HG03280 (cell line): Measurements from ENCODE around the gene LGALS3BP.

Experiments used
- ATAC-seq: cut with Tn5 transposase; IDR thresholded peaks from one replicate; pipeline ENCODE4 v1.9.1; 2021; ENCODE audit warnings: mild to moderate bottlenecking, moderate library complexity; ENCODE audit not compliant: unreplicated experiment

The LGALS3BP gene

DNA sequence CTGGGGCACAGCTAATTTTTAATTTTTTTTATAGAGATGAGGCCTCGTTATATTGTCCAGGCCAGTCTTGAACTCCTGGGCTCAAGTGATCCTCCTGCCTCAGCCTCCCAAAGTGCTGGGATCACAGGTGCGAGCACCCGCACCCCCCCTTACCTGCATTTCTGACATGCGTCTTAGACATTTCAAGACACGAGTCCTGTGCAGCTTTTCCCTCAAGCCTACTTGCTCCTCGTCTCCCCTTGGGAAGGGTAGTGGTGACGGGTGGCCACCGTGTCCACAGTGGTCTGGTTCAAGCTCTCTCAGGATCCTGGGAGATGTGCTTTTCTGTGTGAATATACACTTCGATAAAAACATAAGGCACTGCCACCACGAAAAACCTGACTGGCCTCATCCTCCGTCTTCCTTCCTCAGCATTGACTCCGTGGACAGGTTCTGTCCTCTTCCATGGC lies 20.2 kb upstream of the LGALS3BP start:
- ATAC-seq, result no peak

DNA sequence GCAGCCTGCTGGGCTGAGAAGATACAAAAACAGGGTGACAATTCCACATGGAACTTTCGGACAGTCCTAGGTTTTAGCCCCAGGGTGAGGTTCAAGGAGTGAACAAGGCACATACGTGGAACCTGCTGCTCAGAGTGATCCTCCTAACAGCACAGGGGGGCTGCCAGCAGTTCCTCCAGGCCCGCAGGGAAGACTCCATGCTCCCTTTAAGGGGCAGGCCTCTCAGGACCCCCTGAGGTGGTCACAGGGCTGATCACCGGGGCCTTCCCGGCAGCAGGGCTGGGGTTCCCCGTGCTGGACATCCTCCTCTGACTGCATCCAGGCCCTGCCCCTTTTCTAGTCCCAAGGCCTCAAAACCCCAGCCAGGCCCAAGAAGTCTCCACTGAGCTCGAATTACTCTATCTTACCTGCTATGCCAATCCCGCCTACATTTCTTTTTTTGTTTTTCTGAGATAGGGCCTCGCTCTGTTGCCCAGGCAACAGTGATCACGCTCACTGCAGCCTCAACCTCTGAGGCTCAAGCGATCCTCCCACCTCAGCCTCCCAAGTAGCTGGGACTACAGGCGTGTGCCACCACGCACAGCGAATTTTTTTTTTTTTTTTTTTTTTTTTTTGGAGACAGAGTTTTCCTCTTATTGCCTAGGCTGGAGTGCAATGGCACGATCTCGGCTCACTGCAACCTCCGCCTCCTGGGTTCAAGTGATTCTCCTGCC lies 19.5 kb upstream of the LGALS3BP start:
- ATAC-seq, result no peak

DNA sequence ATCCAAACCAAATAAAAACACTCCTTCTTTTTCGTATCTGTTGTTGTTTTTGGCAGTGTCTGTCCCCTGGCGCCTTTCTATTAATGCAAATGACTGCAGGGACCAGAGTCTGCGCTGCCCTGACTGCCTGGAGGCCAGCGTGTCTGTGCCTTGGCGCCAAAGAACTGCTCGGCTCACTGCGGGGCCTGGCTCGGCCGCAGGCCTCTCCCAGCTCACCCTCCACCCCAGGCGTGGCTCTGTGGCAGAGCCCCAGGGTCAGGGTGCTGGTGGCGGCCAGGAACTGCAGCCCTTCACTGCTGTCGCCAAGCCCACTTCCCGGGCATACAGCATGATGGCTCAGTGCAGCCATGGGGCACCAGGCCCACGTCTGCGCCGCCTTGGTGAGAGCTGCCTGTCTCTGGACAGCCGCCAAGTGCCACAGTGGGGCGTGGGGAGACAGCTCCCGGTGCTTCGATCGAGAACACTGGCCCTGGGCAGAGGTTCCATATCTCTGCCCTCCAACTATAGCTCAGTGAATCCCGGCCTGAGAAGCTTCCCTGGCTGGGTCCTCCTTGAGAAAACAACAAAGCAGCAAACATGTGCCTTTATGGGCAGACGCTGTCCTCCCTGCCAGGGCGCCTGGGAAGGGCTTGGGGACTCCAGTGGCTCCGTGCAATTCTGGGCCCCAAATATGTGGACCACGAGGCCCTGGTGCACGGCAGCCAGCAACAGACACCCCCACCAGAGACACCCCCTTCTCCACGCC lies 18.8 kb upstream of the LGALS3BP start:
- ATAC-seq, result no peak

DNA sequence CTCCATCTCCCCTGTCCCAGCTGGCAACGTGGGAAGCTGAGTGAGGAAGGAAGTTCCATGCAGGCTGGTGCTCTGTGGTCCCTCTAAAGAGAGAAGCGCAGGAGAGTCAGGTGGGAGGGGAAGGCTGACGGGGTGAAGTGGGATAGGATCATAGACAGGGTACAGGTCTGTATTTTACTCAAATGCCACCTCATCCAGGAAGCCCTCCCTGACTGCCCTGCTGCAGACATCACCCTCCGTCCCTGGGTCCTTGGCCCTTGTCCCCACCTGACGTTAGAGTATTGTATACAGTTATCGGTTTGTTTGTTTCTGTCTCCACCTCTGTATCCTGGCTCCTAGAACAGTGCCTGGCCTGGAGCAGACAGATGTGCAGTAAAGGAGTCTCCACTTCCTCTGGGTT lies 18.2 kb upstream of the LGALS3BP start:
- no peak for ATAC-seq

DNA sequence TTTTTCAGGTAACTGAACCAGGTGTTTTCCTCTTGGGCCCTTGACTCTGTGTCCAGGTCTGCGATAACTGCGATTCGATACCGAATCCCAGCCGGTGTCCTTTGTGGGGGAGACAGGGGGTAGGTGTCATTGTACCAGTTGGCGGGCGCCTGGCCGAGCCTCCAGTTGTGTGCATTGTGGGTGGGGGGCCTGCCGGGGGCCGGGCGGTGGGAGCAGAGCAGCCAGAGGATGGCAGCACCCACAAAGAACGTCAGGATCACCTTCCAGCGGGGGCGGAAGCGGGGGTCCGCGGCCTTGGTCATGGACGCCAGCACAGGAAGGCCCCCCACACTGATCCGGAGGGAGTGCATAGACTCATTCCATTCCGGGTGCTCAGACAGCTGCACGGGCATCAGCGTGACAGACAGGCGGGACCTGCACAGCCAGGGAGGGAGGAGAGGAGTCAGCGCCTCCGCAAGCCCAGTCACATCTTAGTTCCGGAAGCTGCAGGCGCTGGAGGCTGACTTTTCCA lies 17.6 kb upstream of the LGALS3BP start:
- ATAC-seq, result no peak

DNA sequence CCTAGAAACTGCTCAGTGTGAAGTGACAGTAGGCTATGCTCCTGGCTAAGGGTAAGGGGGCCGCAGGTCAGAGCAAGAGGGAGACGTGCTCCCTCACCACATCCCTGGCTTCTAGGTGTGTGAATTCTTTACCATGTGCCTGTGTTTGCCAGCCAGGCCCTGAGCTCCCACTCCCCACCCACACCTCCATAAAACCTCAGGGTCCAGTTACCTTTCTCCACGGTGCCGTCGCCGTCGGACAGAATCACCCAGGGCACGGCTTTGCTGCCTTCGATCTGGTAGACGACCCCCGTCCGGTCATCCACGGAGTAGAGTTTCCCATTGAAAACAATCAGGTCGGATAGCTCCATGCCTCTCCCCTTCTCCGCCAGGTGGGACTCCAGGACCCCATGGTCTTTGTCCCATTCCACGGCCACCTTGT lies 17.1 kb upstream of the LGALS3BP start:
- no peak for ATAC-seq

DNA sequence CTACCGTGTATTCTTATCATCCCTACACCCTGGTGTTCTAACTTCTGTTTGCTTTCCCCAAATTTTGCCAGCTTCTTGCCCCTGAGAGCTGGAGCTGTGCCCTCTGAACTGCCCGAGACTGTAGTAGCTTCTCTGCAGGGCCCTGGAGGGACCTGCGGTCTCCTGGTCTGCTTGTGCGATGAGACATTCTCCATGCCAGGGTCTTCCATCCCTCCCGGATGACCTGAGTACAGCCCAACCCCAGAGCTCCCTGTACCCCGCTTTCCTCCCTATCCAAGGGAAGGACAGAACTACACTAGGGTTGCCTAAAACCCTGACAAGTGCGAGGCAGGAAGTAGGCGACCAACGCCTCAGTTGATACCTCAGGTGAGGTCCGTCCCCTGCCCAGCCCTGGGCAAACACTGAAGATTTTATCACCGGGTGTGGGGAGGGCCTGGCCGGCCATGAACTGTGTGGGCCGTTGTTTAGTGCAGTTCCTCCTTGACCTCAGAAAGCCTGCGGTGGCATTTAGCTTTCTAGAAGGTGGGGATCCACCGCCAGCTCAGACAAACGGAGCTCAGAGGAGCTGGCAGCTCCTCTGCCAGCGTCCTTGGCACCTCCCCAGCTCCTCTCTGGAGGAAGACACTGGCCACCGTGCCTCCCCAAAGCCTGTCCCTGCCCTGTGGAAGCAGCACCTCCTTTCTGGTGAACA lies 16.2 kb upstream of the LGALS3BP start:
- no peak for ATAC-seq

DNA sequence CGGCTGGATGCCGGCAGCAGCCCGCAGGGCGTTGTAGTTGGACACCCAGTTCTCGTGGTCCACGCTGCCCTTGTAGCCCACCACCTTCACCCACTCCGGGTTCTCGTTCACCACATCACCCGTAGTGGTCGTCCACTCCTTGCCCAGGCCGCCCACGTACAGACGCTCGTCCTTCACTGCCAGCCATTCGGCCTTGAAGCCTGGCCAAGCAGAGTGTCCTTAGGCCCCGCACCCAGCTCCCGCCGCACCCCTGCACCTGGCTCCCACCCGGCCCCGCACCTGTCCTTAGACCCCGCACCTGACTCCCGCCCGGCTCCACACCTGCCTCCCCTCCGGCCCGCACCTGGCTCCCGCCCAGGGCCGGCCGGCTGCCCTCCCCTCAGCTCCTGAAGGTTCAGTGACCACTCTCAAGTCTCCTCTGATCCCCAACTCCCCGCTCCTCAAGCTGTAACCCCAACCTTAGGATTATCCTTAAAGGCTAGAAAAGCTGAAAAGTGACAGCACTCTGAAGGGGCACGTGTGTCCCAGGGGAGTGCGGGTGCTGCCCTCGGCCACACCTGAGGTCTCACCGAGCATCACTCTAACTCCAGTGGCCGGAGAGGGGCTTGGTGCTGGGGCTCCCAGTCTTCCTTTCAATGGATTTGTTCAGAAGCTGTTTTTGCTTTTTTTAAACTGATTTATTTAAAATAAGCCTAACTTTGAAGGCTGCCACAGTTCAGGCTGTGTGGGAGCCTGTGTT lies 15.5 kb upstream of the LGALS3BP start:
- no peak for ATAC-seq

DNA sequence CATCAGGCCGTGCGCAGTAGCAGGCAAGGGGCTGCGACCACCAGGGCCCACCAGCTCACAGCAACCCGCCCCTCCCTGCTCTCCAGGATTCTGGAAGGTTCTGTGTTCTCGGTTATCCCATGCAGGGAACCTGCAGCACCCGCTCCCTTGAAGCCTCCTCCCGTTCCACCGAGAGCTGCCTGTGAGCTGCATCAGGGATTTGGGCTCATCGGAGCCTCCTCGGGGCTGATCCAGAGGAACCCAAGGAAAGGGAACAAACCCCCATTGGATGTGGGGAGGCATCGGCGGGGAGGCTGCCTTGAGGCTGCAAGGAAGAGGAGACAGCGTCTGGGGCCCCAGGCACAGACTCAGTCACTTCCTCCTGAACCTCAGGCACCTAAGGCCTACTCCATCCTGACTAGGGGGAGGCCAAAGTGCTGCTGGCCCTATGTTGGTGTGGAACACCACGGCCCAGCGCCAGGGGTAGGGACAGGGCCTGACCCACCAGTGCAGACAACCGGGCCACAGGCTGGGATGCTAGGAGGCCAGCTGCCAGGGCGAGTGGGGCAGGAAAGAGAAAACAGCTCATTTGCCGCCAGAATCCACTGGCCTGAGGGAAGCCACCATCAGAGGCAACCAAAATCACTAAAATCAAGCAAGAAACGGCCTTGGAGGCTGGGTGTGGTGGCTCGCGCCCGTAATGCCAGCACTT lies 14.4 kb upstream of the LGALS3BP start:
- ATAC-seq, result no peak

DNA sequence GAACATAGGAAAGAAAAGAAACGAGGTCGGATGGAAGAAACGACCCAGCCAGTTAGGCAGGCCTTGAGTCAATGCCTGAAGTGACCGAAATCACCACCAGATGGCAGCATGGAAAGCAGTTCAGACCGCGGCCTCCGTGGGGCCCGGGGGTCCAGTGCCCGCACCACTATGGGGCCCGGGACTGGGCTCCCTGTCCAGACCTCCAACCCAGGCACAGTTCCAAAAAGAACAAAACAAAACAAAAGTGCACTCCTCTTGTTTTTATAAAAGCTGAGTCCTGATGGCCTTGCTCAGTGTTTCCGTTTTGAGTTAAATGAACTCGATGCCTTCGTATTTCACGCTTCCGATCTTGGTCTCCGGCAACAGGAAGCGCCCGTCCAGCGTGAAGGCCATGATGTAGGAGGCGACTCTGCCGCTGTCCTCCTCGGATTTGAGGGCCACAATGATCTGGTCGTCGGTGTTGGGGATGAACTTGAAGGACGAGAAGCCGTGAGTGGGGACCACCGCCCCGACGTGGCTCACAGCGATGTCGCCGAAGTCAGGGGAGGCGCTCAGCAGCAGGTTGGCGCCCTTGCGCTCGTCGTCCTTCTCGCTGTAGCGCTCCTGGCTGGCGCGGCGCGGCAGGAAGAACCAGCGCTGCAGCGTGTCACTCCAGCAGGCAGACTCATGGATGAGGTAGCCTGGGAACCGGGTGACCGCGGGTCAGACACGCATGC lies 13.7 kb upstream of the LGALS3BP start:
- no peak for ATAC-seq

DNA sequence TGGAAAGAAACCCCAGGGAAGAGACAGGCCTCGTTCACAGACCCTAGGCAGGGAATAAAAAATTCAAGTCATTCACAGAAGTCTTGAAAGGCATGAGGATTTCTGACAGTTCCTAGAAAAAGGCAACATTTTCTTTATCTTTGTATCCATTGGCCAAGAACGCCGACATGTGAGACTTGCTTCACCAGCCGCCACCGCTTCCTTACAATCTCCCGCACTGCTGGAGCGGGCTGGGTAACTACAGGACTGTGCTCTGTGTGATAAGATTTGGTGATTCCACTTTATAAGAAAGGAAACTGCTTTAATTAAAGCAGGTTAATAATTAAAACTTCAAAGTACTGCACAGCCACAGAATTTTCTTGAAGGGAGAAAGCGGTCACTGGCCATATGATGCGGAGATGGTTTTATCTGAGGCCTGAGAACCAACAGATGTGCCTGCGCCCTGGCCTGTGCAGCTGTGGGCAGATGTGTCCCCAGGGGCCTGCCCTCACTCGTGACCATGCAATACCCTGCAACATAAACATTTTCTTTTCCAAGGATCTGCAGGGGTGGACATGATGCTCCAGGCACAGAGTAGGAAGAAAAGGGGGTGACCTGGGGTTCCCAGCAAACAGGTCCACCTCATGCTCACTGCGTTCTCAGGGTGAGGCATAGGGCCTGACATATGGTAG lies 13.0 kb upstream of the LGALS3BP start:
- ATAC-seq, result no peak

DNA sequence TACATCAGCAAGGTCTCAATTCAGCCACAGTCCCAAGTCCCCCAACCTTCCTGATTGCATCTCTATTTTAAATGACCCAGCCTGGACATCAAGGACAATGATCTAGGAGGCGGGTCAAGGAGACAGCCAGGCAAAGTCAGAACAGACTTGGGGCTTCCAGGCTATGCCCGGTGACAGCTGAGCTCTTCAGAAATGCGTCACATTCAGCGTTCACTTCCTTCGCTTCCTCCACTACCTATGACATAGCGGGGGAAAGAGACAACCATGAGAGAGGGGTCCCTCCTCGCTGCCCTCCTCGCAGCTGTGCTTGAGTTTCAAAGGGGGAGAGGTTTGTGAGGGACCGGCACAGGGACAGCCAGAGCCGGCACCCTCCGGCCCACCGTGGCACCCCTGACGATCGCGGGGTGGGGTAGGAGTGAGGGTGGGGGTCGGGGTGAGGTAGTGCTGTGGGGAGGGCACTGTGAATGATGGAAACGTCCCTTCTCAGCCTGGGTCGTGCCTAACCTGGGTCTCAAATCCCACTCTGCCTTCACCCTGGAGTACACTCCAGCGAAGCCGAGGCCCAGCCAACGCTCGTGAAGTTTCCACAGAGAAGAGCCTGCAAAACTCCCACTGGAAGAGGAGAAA lies 12.3 kb upstream of the LGALS3BP start:
- ATAC-seq, result no peak

DNA sequence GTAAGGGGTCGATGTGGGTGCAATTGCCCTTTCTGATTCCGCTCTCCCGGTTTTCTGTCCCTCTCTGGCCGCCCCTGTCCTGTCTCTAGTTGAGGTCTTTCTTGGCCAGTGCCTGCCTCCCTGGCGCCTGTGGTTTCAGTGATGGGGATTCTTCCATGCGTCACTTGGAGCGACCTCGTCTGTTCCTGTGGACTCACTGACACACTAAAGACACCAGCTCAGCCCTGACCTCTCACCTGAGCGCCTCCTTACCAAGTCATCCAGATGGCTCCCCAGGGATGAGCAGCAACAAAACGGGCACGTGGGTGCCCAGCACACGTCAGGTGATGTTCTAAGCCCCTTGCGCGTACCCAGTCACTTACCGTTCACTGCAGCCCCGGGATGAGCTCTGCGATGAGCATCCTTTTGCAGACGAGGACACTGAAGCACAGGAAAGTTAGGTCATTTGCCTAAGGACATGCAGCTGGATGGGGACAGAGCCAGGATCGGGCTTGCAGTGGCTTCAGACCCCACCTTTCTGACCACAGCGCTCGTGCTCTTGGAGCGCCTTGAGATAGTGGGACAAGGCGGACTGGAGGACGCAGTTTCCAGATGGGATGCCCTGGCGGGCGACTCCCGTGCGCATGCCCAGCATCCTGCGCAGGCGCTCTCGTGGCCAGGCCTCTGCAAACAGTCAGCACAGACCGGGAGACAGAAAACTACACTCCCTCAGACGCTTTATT lies 11.5 kb upstream of the LGALS3BP start:
- no peak for ATAC-seq

DNA sequence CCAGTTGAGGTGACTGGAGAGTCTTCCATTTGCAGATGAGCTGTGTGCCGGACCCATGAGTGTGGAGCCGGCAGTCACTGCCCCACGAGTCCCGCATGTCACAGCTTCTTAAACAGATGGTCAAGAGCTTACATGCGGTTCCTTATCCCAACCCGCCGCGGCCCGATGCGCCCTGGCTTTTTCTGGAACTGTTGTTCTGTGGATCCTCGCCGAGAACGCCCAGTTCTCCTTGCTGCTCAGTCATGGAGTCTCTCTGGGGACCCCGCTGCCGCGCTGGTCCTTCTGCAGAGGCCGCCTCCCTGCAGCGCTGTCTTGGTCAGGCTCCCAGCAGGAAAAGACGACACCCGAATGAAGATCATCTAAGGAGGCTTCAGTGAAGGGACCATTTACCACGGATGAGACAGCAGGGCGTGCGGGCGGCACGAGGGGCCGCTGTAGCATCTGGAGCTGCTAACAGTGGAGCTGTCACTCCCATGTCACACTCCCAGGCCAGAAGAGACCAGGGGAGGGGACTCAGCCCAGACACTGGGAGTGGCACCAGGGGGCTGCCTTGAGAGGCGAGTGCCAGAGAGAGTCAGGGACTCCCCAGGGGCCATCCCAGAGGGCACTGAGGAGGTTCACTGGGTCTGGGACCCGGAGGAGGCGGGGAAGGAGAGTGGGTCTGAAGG lies 10.8 kb upstream of the LGALS3BP start:
- no peak for ATAC-seq

DNA sequence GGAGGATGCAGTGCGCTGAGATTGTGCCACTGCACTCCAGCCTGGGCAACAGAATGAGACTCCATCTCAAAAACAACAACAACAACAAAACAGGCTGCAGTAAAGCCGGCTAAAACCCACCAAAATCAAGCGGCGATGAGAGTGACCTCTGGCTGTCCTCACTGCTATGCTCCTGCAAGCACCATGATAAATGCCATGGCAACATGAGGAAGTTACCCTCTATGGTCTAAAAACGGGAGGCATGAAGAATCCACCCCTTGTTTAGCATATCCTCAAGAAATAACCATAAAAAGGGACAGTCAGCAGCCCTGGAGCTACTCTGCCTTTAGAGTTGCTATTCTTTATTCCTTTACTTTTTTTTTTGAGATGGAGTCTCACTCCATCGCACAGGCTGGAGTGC lies 8.4 kb upstream of the LGALS3BP start:
- ATAC-seq, result no peak

DNA sequence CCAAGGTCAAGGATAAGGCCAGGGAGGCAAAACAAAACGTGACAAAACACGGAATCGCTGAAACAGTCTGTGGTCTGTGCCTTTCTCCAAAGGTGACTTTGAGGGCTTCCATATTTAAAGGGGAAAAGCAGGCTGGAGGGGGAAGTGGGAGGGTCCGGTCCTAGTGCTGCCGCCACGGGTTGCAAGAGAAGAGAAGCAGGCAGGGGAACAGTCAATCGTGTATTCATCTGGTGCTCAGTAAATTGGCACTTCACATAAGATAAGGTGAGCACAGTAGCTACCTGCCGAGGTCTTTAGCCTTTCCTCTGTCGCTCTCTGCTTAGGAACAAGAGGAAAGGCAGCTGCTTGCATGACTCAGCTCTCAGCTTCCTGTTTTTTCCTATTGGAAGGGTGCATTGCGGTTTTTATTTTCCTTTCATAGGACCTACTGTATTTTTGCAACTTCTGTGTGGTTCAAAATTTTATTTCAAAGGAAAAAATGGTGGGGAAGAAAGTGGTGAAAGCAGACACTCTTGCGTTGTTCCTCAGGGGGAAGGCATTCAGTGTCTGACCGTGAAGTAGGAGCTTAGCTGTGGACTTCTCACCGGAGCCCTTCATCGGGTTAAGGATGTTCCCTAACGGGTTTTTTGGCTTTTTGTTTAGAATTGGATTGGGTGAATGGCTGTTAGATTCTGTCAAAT lies 7.1 kb upstream of the LGALS3BP start:
- ATAC-seq, result no peak

DNA sequence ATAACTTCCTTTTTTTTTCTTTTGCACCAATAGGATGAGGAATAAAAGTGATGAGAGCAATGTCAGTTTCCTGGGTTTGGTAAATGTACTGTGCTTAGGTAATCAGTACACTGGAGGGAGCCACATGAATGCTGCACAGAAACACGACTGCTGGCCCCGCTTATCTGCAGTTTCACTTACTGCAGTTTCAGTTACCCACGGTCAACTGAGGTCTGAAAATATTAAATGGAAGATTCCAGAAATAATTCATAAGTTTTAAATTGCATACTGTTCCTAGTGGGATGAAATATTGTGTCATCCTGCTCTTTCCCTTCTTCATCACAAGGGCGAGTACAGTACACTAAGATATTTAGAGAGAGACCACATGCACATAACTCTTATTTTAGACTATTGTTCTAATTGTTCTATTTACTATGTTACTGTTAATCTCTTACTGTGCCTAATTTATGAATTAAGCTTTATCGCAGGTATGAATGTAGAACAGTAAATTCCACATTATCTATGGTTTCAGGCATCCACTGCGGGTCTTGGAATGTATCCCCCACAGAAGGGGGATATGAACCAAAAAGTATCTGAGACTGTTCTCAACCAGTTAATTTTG lies 6.4 kb upstream of the LGALS3BP start:
- ATAC-seq, result no peak
